GM19467 (cell line): Measurements from ENCODE around the gene GOLGA1.
A peak's percentile ranks its signal among the peaks of the same experiment; 100 is the strongest.
"Not testable (repeated sequence)": the region's sequence is repeated elsewhere in the genome, so short reads cannot be mapped to it uniquely, and the experiment has no call there.

Experiments used
- ATAC-seq: cut with Tn5 transposase; IDR thresholded peaks from one replicate; pipeline ENCODE4 v1.9.1; 2021; ENCODE audit warnings: mild to moderate bottlenecking, moderate library complexity; ENCODE audit not compliant: unreplicated experiment

Gene GOLGA1

GRCh38 chr9:124861342-124862229, 79.3 kb downstream of the GOLGA1 start, which contains the start of the genes ARPC5L and RPL35:
Gene ARPC5L, plus strand, starts transcription at chr9:124862130. Its CDS starts 7,161 bp downstream, at chr9:124869291.
Gene RPL35, minus strand, starts transcription at chr9:124861957. Its CDS starts 45 bp downstream, at chr9:124861912.
- peak; percentile 89 for ATAC-seq

- ATAC-seq = no peak
Observed at GRCh38 chr9:124860582-124861341, 80.1 kb downstream of the GOLGA1 start.

GRCh38 chr9:124859803-124860581, 80.9 kb downstream of the GOLGA1 start:
- ATAC-seq = no peak

GRCh38 chr9:124858330-124859046, 82.4 kb downstream of the GOLGA1 start:
- no peak for ATAC-seq

- no peak for ATAC-seq
Observed at GRCh38 chr9:124857533-124858162, 83.2 kb downstream of the GOLGA1 start.

GRCh38 chr9:124855944-124856765, 84.7 kb downstream of the GOLGA1 start:
- no peak for ATAC-seq

GRCh38 chr9:124855566-124855943, 85.3 kb downstream of the GOLGA1 start:
- no peak for ATAC-seq

GRCh38 chr9:124854822-124855221, 86.1 kb downstream of the GOLGA1 start:
- ATAC-seq = no peak

- ATAC-seq = no peak
Observed at GRCh38 chr9:124854161-124854560, 86.7 kb downstream of the GOLGA1 start.

GRCh38 chr9:124853605-124854143, 87.2 kb downstream of the GOLGA1 start:
- ATAC-seq = no peak

GRCh38 chr9:124852829-124853531, 87.9 kb downstream of the GOLGA1 start, which contains the start of gene WDR38:
Gene WDR38, plus strand, starts transcription at chr9:124853460. Its CDS starts 72 bp downstream, at chr9:124853532.
- peak; percentile 63 for ATAC-seq

GRCh38 chr9:124852121-124852828, 88.6 kb downstream of the GOLGA1 start:
- no peak for ATAC-seq

- no peak for ATAC-seq
Observed at GRCh38 chr9:124849801-124850200, 91.1 kb downstream of the GOLGA1 start.

GRCh38 chr9:124846969-124847368, 93.9 kb downstream of the GOLGA1 start:
- ATAC-seq = no peak

- ATAC-seq = not testable (repeated sequence)
Observed at GRCh38 chr9:124846467-124846866, 94.4 kb downstream of the GOLGA1 start.

GRCh38 chr9:124844291-124844690, 96.6 kb downstream of the GOLGA1 start:
- ATAC-seq = no peak

GRCh38 chr9:124843456-124844034, 97.3 kb downstream of the GOLGA1 start:
- no peak for ATAC-seq
